WTC11 (cell line): Measurements from ENCODE around the gene TMTC2.

ENCODE experiments used
- CDX4 ChIP-seq: fragments of 250-450 bp; sonication (Bioruptor Pico); IDR thresholded peaks from 2 replicates; pipeline ENCODE4 v1.9.0; 2021; ENCODE audit warnings: moderate library complexity, mild to moderate bottlenecking, inconsistent platforms, borderline replicate concordance
- CREM ChIP-seq: sonication (generic); formaldehyde crosslinking; IDR thresholded peaks from 2 replicates; pipeline ENCODE4 v1.8.1; 2022; ENCODE audit warnings: mild to moderate bottlenecking, missing genetic modification reagents, moderate library complexity
- CTCF ChIP-seq: fragments of 200-600 bp; IDR thresholded peaks from 2 replicates; pipeline ENCODE4 v1.8.0; 2022; ENCODE audit warnings: antibody characterized with exemption
- ESRRA ChIP-seq: sonication (generic); formaldehyde crosslinking; IDR thresholded peaks from 2 replicates; pipeline ENCODE4 v1.8.1; 2022; ENCODE audit warnings: mild to moderate bottlenecking, missing genetic modification reagents, borderline replicate concordance
- FOXK1 ChIP-seq: sonication (generic); formaldehyde crosslinking; IDR thresholded peaks from 2 replicates; pipeline ENCODE4 v1.8.0; 2022; ENCODE audit warnings: mild to moderate bottlenecking, moderate library complexity, missing genetic modification reagents
- JUN ChIP-seq: sonication (generic); formaldehyde crosslinking; IDR thresholded peaks from 2 replicates; pipeline ENCODE4 v1.8.0; 2023; ENCODE audit warnings: mild to moderate bottlenecking, missing genetic modification reagents
- OVOL2 ChIP-seq: fragments of 250-450 bp; sonication (Bioruptor Pico); IDR thresholded peaks from 2 replicates; pipeline ENCODE4 v1.9.0; 2021; ENCODE audit warnings: mild to moderate bottlenecking, borderline replicate concordance
- TP53 ChIP-seq: sonication (generic); formaldehyde crosslinking; IDR thresholded peaks from 2 replicates; pipeline ENCODE4 v1.8.1; 2023; ENCODE audit warnings: mild to moderate bottlenecking, missing genetic modification reagents
- USF1 ChIP-seq: sonication (generic); formaldehyde crosslinking; IDR thresholded peaks from 2 replicates; pipeline ENCODE4 v1.8.0; 2022; ENCODE audit warnings: mild to moderate bottlenecking, missing genetic modification reagents
- USF2 ChIP-seq: sonication (generic); formaldehyde crosslinking; IDR thresholded peaks from 2 replicates; pipeline ENCODE4 v1.8.1; 2023; ENCODE audit warnings: mild to moderate bottlenecking, missing genetic modification reagents, moderate library complexity
- ZNF219 ChIP-seq: sonication (generic); formaldehyde crosslinking; IDR thresholded peaks from 2 replicates; pipeline ENCODE4 v1.8.0; 2023; ENCODE audit warnings: missing genetic modification reagents, mild to moderate bottlenecking, borderline replicate concordance
- ZSCAN18 ChIP-seq: fragments of 250-450 bp; sonication (Bioruptor Pico); IDR thresholded peaks from 2 replicates; pipeline ENCODE4 v2.1.2; 2022; ENCODE audit warnings: mild to moderate bottlenecking, moderate library complexity
- TF ChIP-seq, protein P1 (sequence below): sonication (generic); formaldehyde crosslinking; IDR thresholded peaks from 2 replicates; pipeline ENCODE4 v1.8.0; 2022; ENCODE audit warnings: mild to moderate bottlenecking, missing genetic modification reagents

- TF ChIP-seq ZSCAN18 (CRISPR knock-in tag) (no peak), JUN (no peak), CDX4 (CRISPR knock-in tag) (no peak), OVOL2 (CRISPR knock-in tag) (no peak), CTCF (no peak), TP53 (CRISPR knock-in tag) (no peak), FOXK1 (no peak), USF1 (CRISPR knock-in tag) (no peak), USF2 (CRISPR knock-in tag) (no peak), ZNF219 (no peak), ESRRA (CRISPR knock-in tag) (no peak), CREM (CRISPR knock-in tag) (no peak)
- TF ChIP-seq, protein P1, sequence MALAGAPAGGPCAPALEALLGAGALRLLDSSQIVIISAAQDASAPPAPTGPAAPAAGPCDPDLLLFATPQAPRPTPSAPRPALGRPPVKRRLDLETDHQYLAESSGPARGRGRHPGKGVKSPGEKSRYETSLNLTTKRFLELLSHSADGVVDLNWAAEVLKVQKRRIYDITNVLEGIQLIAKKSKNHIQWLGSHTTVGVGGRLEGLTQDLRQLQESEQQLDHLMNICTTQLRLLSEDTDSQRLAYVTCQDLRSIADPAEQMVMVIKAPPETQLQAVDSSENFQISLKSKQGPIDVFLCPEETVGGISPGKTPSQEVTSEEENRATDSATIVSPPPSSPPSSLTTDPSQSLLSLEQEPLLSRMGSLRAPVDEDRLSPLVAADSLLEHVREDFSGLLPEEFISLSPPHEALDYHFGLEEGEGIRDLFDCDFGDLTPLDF (CRISPR knock-in tag): no peak
These were observed 153.1 kb downstream of the TMTC2 start for GRCh38 chr12:82839796-82840195.
